Psoas muscle (tissue), 8 donors: ENCODE data around the gene MRM2. TPM values are rescaled to one million over a fixed set of nuclear protein-coding genes. Genes with fewer than 3 reads are reported as not detected.

Experiments
- ATAC-seq, 4 donors: fragments of 200-7000 bp; cut with Tn5 transposase; one replicate each; pipeline ENCODE4 v1.9.1; 2020; ENCODE audit warnings: moderate library complexity in 3 of 4, mild to moderate bottlenecking in 2 of 4
- DNase-seq, 2 donors: peaks; one replicate each; pipeline ENCODE4 v3.0.0-alpha.2; 2020
- H3K27ac ChIP-seq: fragments of 200-600 bp; one replicate; pipeline ENCODE4 v1.8.0; 2022
- H3K27me3 ChIP-seq, 3 donors: fragments of 200-600 bp in 1 of 3; one replicate each; pipeline versions ENCODE4 v1.6.1 to v1.8.0; 2013 to 2022; ENCODE audit warnings: low read length in 2 of 3, mild to moderate bottlenecking in 2 of 3, moderate library complexity in 1 of 3; ENCODE audit not compliant: insufficient read depth in 3 of 3
- H3K36me3 ChIP-seq, 2 donors: fragments of 200-600 bp in 1 of 2; one replicate each; pipeline versions ENCODE4 v1.6.1 to v1.8.0; 2013 to 2022; ENCODE audit warnings: low read depth in 1 of 2, mild to moderate bottlenecking in 1 of 2, moderate library complexity in 1 of 2; ENCODE audit not compliant: insufficient read depth in 1 of 2
- H3K4me1 ChIP-seq: fragments of 200-600 bp; one replicate; pipeline ENCODE4 v1.8.0; 2022
- H3K4me3 ChIP-seq: fragments of 200-600 bp; one replicate; pipeline ENCODE4 v1.8.0; 2022; ENCODE audit warnings: mild to moderate bottlenecking
- H3K9me3 ChIP-seq: fragments of 200-600 bp; one replicate; pipeline ENCODE4 v1.8.0; 2022
- WGBS, 3 donors: extraction: QIAGEN DNeasy Blood & Tissue Kit; methylation state at CpG; one replicate each; pipeline versions ENCODE4 v1.1.6 to v1.1.7; 2013; 5-methylcytosine and 5-hydroxymethylcytosine counted together
- intact Hi-C, 2 donors: fragments of 100-400 bp; cut with DNase I; formaldehyde crosslinking; loops; one replicate each; pipeline versions ENCODE4 v1.11.0 to v1.14.2; 2022
- polyA plus RNA-seq, 3 donors: library from polyadenylated mRNA; stranded (reverse); fragments of 200-250 nt; gene quantifications; one replicate each; pipeline ENCODE4 v1.2.3, GENCODE V29; 2013
- total RNA-seq, 4 donors: library from RNA; stranded (reverse); fragmentation: NEBNext Ultra II Directional in 2 of 4; extraction: Animal tissue kit (Norgen Biotek cat#: 25700) in 2 of 4; gene quantifications; one replicate each; pipeline versions ENCODE4 v1.2.1 to v1.2.4, GENCODE V29; 2021 to 2023
- TF ChIP-seq, protein P1 (sequence below): fragments of 200-600 bp; IDR thresholded peaks from one replicate; pipeline ENCODE4 v1.8.0; 2022; ENCODE audit warnings: antibody characterized with exemption
- donor health status: healthy with polysubstance abuse.
- donor health status: DM: no; HTN: no; CAD: no; lungs with moderate emphysema.
- donor health status: Bipolar disorder and iron deficiency.
- donor health status: healthy.
- donor health status: DM: yes; HTN: yes; CAD: no.
- donor health status: DM: no; HTN: no; CAD: no.
- donor health status: DM: no; HTN: no; CAD: no.
- donor health status: DM: yes; HTN: yes; CAD: no.

Gene MRM2
- total and polyA plus RNA-seq, 7 donors: 15.9 to 53.0 (median 21.6) TPM

GRCh38 chr7:2198206-2198605 is 43.8 kb downstream of the MRM2 start:
- 82 to 85% (median 82%) methylated on average over 15 of the region's 15 CpGs for WGBS, 3 donors
- no peaks in the 10 kb centered on the region for H3K27me3 ChIP-seq
- H3K9me3 ChIP-seq: no peaks in the 10 kb centered on the region
- DNase-seq (no peak), ATAC-seq (peak in 2 of 4 donors; percentile 33 to 35)
- H3K4me3 ChIP-seq: no peak overlapping the region
- intact Hi-C loops: loop anchor here in 1 of 2 donors (5.0 kb wide), 1 partner anchor 96 kb away; no protein-coding TSS in a partner anchor
- H3K4me1 ChIP-seq: peaks cover 57% of the 10 kb centered on the region
- TF ChIP-seq, protein P1, sequence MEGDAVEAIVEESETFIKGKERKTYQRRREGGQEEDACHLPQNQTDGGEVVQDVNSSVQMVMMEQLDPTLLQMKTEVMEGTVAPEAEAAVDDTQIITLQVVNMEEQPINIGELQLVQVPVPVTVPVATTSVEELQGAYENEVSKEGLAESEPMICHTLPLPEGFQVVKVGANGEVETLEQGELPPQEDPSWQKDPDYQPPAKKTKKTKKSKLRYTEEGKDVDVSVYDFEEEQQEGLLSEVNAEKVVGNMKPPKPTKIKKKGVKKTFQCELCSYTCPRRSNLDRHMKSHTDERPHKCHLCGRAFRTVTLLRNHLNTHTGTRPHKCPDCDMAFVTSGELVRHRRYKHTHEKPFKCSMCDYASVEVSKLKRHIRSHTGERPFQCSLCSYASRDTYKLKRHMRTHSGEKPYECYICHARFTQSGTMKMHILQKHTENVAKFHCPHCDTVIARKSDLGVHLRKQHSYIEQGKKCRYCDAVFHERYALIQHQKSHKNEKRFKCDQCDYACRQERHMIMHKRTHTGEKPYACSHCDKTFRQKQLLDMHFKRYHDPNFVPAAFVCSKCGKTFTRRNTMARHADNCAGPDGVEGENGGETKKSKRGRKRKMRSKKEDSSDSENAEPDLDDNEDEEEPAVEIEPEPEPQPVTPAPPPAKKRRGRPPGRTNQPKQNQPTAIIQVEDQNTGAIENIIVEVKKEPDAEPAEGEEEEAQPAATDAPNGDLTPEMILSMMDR: no peak
- no peak overlapping the region for H3K27ac ChIP-seq
- H3K36me3 ChIP-seq: peaks cover 0 to 18% of the 10 kb centered on the region in 2 donors

GRCh38 chr7:2197436-2198155 is 44.4 kb downstream of the MRM2 start:
- peaks cover 0 to 18% of the 10 kb centered on the region in 2 donors for H3K36me3 ChIP-seq
- ATAC-seq: no peak
- no peak for DNase-seq

GRCh38 chr7:2196381-2197378 is 45.3 kb downstream of the MRM2 start:
- Histone ChIP-seq H3K4me1 (peaks cover 58% of the 10 kb centered on the region), H3K27me3 (no peaks in the 10 kb centered on the region), H3K4me3 (no peak overlapping the region), H3K9me3 (no peaks in the 10 kb centered on the region), H3K27ac (peak overlapping the region; percentile 56), H3K36me3 (peaks cover 0 to 15% of the 10 kb centered on the region in 2 donors)
- intact Hi-C loops: loop anchor here in 1 of 2 donors (5.0 kb wide), 1 partner anchor 94 kb away; no protein-coding TSS in a partner anchor
- ATAC-seq (peak; percentile 24 to 53 (median 40)), DNase-seq (no peak)
- TF ChIP-seq, protein P1: no peak
- 50 to 71% (median 60%) methylated on average over 32 of the region's 32 CpGs for WGBS, 3 donors

More at GRCh38 chr7:2197436-2198155, 44.4 kb downstream of the MRM2 start:
- H3K27ac ChIP-seq: peak overlapping the region; percentile 56
- intact Hi-C loops: loop anchor here in 1 of 2 donors (5.0 kb wide), 1 partner anchor 95 kb away; no protein-coding TSS in a partner anchor
- no peak overlapping the region for H3K4me3 ChIP-seq
- WGBS, 3 donors: 66 to 81% (median 78%) methylated on average over 19 to 21 of the region's 21 CpGs
- no peaks in the 10 kb centered on the region for H3K27me3 ChIP-seq
- TF ChIP-seq, protein P1: no peak
- H3K4me1 ChIP-seq: peaks cover 58% of the 10 kb centered on the region
- no peaks in the 10 kb centered on the region for H3K9me3 ChIP-seq

DNA sequence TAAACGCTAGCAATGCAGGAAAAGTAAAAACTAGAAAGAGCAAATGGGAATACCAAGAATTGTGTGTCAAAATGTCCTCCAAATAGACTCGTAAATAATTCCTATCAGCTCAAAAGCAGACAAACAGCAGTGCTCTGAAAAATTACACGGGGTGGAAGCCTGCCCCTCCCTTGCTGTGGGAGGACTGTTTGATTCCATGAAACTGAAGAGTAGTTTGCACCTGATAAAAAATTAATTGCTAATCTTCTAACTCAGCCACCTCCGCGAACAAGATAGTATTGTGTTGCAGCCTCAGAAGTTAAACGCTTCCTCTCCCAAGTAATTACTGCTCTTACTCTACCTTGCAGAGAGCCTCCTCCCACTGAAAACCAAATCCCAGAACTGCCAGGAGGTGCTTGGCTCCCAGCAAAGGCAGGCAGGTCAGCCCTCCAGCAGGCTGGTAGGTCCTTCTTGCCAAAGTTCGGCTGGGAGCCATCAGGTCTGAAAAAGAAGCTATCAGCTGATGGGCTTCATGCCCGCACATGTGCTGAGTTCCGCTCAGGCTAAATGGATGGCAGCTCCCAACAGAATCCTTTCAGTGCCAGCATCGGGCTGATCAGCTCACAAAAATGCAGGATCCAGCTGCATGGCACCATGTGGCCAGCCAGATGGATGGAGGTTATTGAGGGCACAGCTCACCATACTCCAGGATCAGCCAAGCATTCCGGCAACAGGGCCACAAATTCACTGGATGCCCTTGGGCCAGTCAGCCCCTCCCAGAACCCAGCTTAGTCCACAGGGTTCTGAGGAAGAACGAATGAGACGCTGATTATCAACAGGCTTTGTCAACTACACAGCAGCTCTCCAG is 46.4 kb downstream of the MRM2 start:
- H3K4me1 ChIP-seq: peaks cover 58% of the 10 kb centered on the region
- no peaks in the 10 kb centered on the region for H3K9me3 ChIP-seq
- WGBS, 3 donors: 34 to 46% (median 38%) methylated on average over 13 of the region's 13 CpGs
- intact Hi-C loops: loop anchor here in 1 of 2 donors (5.0 kb wide), 1 partner anchor 93 kb away; no protein-coding TSS in a partner anchor
- TF ChIP-seq, protein P1: no peak
- ATAC-seq (peak; percentile 52 to 68 (median 58)), DNase-seq (peak; percentile 42 to 77)
- no peaks in the 10 kb centered on the region for H3K27me3 ChIP-seq
- H3K27ac ChIP-seq: peak overlapping the region; percentile 56
- peaks cover 0 to 14% of the 10 kb centered on the region in 2 donors for H3K36me3 ChIP-seq
- H3K4me3 ChIP-seq: no peak overlapping the region
